H1 (cell line): ENCODE results near the gene CD44. TPM values are rescaled to one million over a fixed set of nuclear protein-coding genes. Genes with fewer than 3 reads are reported as not detected.

Experiments used
- CTCF ChIA-PET: fragments of 300-600 bp; sonication (Branson Sonifier 250); formaldehyde crosslinking; loops from one replicate; lab custom pipeline; 2021; ENCODE audit not compliant: partially characterized antibody; lab: Charles Lee
- POLR2A ChIA-PET: fragments of 300-600 bp; sonication (Branson Sonifier 250); formaldehyde crosslinking; loops from one replicate; lab custom pipeline; 2021; ENCODE audit warnings: inconsistent platforms; ENCODE audit not compliant: partially characterized antibody; lab: Charles Lee
- DNase-seq, 2 experiments: peaks; one replicate each; pipeline versions ENCODE4 v3.0.0 to v3.0.0-alpha.2; 2010 to 2022; ENCODE audit warnings: low spot score in 2 of 2, low read depth in 1 of 2, mixed read lengths in 1 of 2
- FAIRE-seq: peaks from 2 replicates; lab custom pipeline; 2011; peaks lifted over from hg19 to GRCh38; lab: Jason Lieb, UNC
- H2AFZ ChIP-seq: 2 replicates; pipeline ENCODE4 v1.8.1; 2012; ENCODE audit warnings: low read length, inconsistent platforms
- H2AK5ac ChIP-seq: 2 replicates; pipeline ENCODE4 v1.6.1; 2013; ENCODE audit warnings: low read depth, low read length
- H2BK120ac ChIP-seq: replicated peaks from 2 replicates; pipeline ENCODE3; 2013; ENCODE audit warnings: low read depth, low read length, inconsistent platforms
- H2BK12ac ChIP-seq: 2 replicates; pipeline ENCODE4 v1.6.1; 2013; ENCODE audit warnings: low read depth, low read length
- H2BK15ac ChIP-seq: 2 replicates; pipeline ENCODE4 v1.6.1; 2013; ENCODE audit warnings: low read length
- H2BK20ac ChIP-seq: 2 replicates; pipeline ENCODE4 v1.6.1; 2013; ENCODE audit warnings: low read length
- H2BK5ac ChIP-seq: 2 replicates; pipeline ENCODE4 v1.6.1; 2013; ENCODE audit warnings: low read depth, low read length
- H3K14ac ChIP-seq: 2 replicates; pipeline ENCODE4 v1.6.1; 2013; ENCODE audit warnings: inconsistent platforms; ENCODE audit not compliant: insufficient read length
- H3K18ac ChIP-seq: 2 replicates; pipeline ENCODE4 v1.6.1; 2013; ENCODE audit warnings: low read length; ENCODE audit errors: extremely low read depth
- H3K23ac ChIP-seq: 2 replicates; pipeline ENCODE4 v1.6.1; 2013; ENCODE audit warnings: inconsistent platforms; ENCODE audit not compliant: insufficient read length
- H3K23me2 ChIP-seq: 2 replicates; pipeline ENCODE4 v1.6.1; 2013; ENCODE audit warnings: low read depth, low read length
- H3K27ac ChIP-seq: 2 replicates; pipeline ENCODE4 v1.6.1; 2011; ENCODE audit warnings: low read depth, low read length, inconsistent platforms
- H3K27me3 ChIP-seq, 4 experiments: replicated peaks in 1 of 4; 1 replicate in 1 of 4; 2 replicates in 3 of 4; pipeline versions ENCODE4 v1.6.1 to v1.8.1; 2011 to 2013; ENCODE audit warnings: low read length in 3 of 4, mild to moderate bottlenecking in 3 of 4, inconsistent platforms in 2 of 4, mixed read lengths in 2 of 4, moderate library complexity in 1 of 4; ENCODE audit not compliant: control insufficient read depth in 3 of 4, insufficient read depth in 3 of 4; ENCODE audit errors: extremely low read depth in 1 of 4
- H3K36me3 ChIP-seq, 4 experiments: 2 replicates each; pipeline versions ENCODE4 v1.6.1 to v1.8.1; 2011 to 2013; ENCODE audit warnings: mild to moderate bottlenecking in 4 of 4, low read length in 3 of 4, moderate library complexity in 2 of 4, control low read depth in 1 of 4, inconsistent platforms in 1 of 4; ENCODE audit not compliant: insufficient read depth in 4 of 4, control insufficient read depth in 2 of 4
- H3K4ac ChIP-seq: replicated peaks from 2 replicates; pipeline ENCODE3; 2013; ENCODE audit warnings: low read length, low read depth, mixed read lengths, inconsistent platforms; ENCODE audit not compliant: insufficient read length
- H3K4me1 ChIP-seq, 4 experiments: replicated peaks in 1 of 4; 1 replicate in 1 of 4; 2 replicates in 3 of 4; pipeline versions ENCODE4 v1.6.1 to v1.8.1; 2011 to 2013; ENCODE audit warnings: low read length in 3 of 4, inconsistent platforms in 2 of 4, mixed read lengths in 1 of 4; ENCODE audit not compliant: insufficient read depth in 4 of 4, control insufficient read depth in 3 of 4
- H3K4me2 ChIP-seq, 2 experiments: 2 replicates each; pipeline versions ENCODE4 v1.6.1 to v1.8.1; 2011 to 2013; ENCODE audit warnings: low read depth in 2 of 2, low read length in 2 of 2, control low read depth in 1 of 2, inconsistent platforms in 1 of 2, mild to moderate bottlenecking in 1 of 2; ENCODE audit not compliant: insufficient read depth in 1 of 2
- H3K4me3 ChIP-seq, 4 experiments: fragments of 200-600, 300-600 bp in 1 of 4; sonication (generic), shearing (Covaris generic), sonication (Bioruptor Twin) in 1 of 4; 2 replicates each; pipeline versions ENCODE4 v1.5.1 to v1.8.1; 2011 to 2016; ENCODE audit warnings: low read length in 4 of 4, low read depth in 3 of 4, control low read depth in 2 of 4, inconsistent platforms in 2 of 4, mild to moderate bottlenecking in 2 of 4, mixed read lengths in 1 of 4, moderate library complexity in 1 of 4; ENCODE audit not compliant: insufficient read depth in 2 of 4; ENCODE audit errors: extremely low read depth in 1 of 4
- H3K56ac ChIP-seq: replicated peaks from 2 replicates; pipeline ENCODE3; 2013; ENCODE audit warnings: low read depth, mild to moderate bottlenecking, mixed read lengths, low read length, inconsistent platforms; ENCODE audit not compliant: insufficient read length
- H3K79me1 ChIP-seq: 2 replicates; pipeline ENCODE4 v1.6.1; 2013; ENCODE audit warnings: low read depth, low read length, control low read depth
- H3K79me2 ChIP-seq, 2 experiments: 2 replicates each; pipeline versions ENCODE4 v1.6.1 to v1.8.1; 2012 to 2013; ENCODE audit warnings: low read length in 2 of 2, mild to moderate bottlenecking in 2 of 2, inconsistent platforms in 1 of 2; ENCODE audit not compliant: insufficient read depth in 2 of 2, control insufficient read depth in 1 of 2
- H3K9ac ChIP-seq, 4 experiments: replicated peaks in 1 of 4; 1 replicate in 1 of 4; 2 replicates in 3 of 4; pipeline versions ENCODE4 v1.6.1 to v1.8.1; 2011 to 2013; ENCODE audit warnings: low read depth in 3 of 4, low read length in 3 of 4, control low read depth in 2 of 4, mild to moderate bottlenecking in 2 of 4, moderate library complexity in 2 of 4, inconsistent platforms in 1 of 4; ENCODE audit errors: extremely low read depth in 1 of 4
- H3K9me3 ChIP-seq, 2 experiments: 2 replicates each; pipeline versions ENCODE4 v1.6.1 to v1.8.1; 2012 to 2013; ENCODE audit warnings: mild to moderate bottlenecking in 2 of 2, moderate library complexity in 2 of 2, control low read depth in 1 of 2, inconsistent platforms in 1 of 2, low read depth in 1 of 2, low read length in 1 of 2, mixed read lengths in 1 of 2; ENCODE audit not compliant: insufficient read depth in 2 of 2
- H4K20me1 ChIP-seq, 2 experiments: replicated peaks in 1 of 2; 2 replicates each; pipeline versions ENCODE3 to v1.8.1; 2011 to 2013; ENCODE audit warnings: inconsistent platforms in 2 of 2, low read length in 2 of 2, mild to moderate bottlenecking in 1 of 2; ENCODE audit not compliant: insufficient read depth in 2 of 2, control insufficient read depth in 1 of 2
- H4K5ac ChIP-seq: 2 replicates; pipeline ENCODE4 v1.6.1; 2013; ENCODE audit warnings: low read length, low read depth, mixed read lengths, inconsistent platforms; ENCODE audit not compliant: insufficient read length
- H4K8ac ChIP-seq: 2 replicates; pipeline ENCODE4 v1.8.0; 2013; ENCODE audit warnings: mild to moderate bottlenecking, moderate library complexity, low read length, inconsistent platforms; ENCODE audit not compliant: insufficient read depth; ENCODE audit errors: extremely low read depth
- H4K91ac ChIP-seq: replicated peaks from 2 replicates; pipeline ENCODE3; 2013; ENCODE audit warnings: low read length, mixed read lengths, inconsistent platforms; ENCODE audit not compliant: insufficient read length
- BCL11A ChIP-seq, 2 experiments: IDR thresholded peaks; one replicate each; pipeline ENCODE4 v1.6.1; 2011; ENCODE audit warnings: low read depth in 2 of 2, low read length in 2 of 2, mild to moderate bottlenecking in 2 of 2
- CHD2 ChIP-seq: IDR thresholded peaks from 2 replicates; pipeline ENCODE4 v1.6.1; 2012; ENCODE audit warnings: low read length, improper control_type of control experiment
- CTBP2 ChIP-seq: IDR thresholded peaks from 2 replicates; pipeline ENCODE4 v1.7.0; 2011; ENCODE audit warnings: borderline replicate concordance, mild to moderate bottlenecking, moderate library complexity, mixed read lengths, low read length; ENCODE audit not compliant: insufficient read depth, insufficient read length
- EP300 ChIP-seq, 2 experiments: IDR thresholded peaks; 1 replicate in 1 of 2; 2 replicates in 1 of 2; pipeline ENCODE4 v1.6.1; 2011 to 2012; ENCODE audit warnings: low read depth in 2 of 2, low read length in 2 of 2, mild to moderate bottlenecking in 2 of 2, borderline replicate concordance in 1 of 2, inconsistent platforms in 1 of 2, moderate library complexity in 1 of 2
- JUND ChIP-seq: IDR thresholded peaks from 2 replicates; pipeline ENCODE4 v1.6.1; 2011; ENCODE audit warnings: mild to moderate bottlenecking, improper control_type of control experiment, low read length
- KDM1A ChIP-seq: fragments of 200-600, 300-600 bp; sonication (generic); IDR thresholded peaks from 2 replicates; pipeline ENCODE4 v1.7.1; 2016; ENCODE audit warnings: mild to moderate bottlenecking, low read length, borderline replicate concordance
- POLR2A ChIP-seq, 2 experiments: IDR thresholded peaks; 1 replicate in 1 of 2; 2 replicates in 1 of 2; pipeline ENCODE4 v1.6.1; 2011; ENCODE audit warnings: low read depth in 2 of 2, low read length in 2 of 2, mild to moderate bottlenecking in 2 of 2; ENCODE audit errors: control extremely low read depth in 1 of 2
- SP4 ChIP-seq: IDR thresholded peaks from 2 replicates; pipeline ENCODE4 v1.6.1; 2012; ENCODE audit warnings: low read length, inconsistent platforms
- SRF ChIP-seq: IDR thresholded peaks from 2 replicates; pipeline ENCODE4 v1.6.1; 2011; ENCODE audit warnings: mild to moderate bottlenecking, low read depth, low read length, moderate library complexity
- TEAD4 ChIP-seq: IDR thresholded peaks from 2 replicates; pipeline ENCODE4 v1.6.1; 2012; ENCODE audit warnings: low read depth, low read length, inconsistent platforms, mixed read lengths
- WGBS, 2 experiments: shearing (Covaris generic) in 1 of 2; methylation state at CpG; one replicate each; pipeline versions ENCODE4 v1.1.6 to v1.1.7; 2013 to 2015; ENCODE audit warnings: low lambda C conversion rate in 2 of 2, mixed read lengths in 2 of 2, inconsistent platforms in 1 of 2, low coverage in 1 of 2, missing lambda C conversion rate in 1 of 2; ENCODE audit not compliant: insufficient replicate concordance in 2 of 2, insufficient coverage in 1 of 2, insufficient read length in 1 of 2; ENCODE audit errors: extremely low coverage in 1 of 2, missing lambda C conversion rate in 1 of 2; 5-methylcytosine and 5-hydroxymethylcytosine counted together
- polyA plus RNA-seq, 7 experiments: library from polyadenylated mRNA; depleted of rRNA in 3 of 7; stranded (reverse) in 5 of 7; unstranded in 2 of 7; fragments of >200 nt in 5 of 7; fragments of 200-250 nt in 2 of 7; gene quantifications; 1 replicate in 5 of 7; 2 replicates in 1 of 7; 4 replicates in 1 of 7; pipeline versions ENCODE4 v1.2.1 to v1.2.3, GENCODE V29; 2011 to 2013; ENCODE audit warnings: missing spikeins in 2 of 7, mixed read lengths in 2 of 7
- total RNA-seq: library from RNA; stranded (reverse); fragmentation: NEBNext Ultra II Directional; extraction: Animal tissue kit (Norgen Biotek cat#: 25700); gene quantifications from 2 replicates; pipeline ENCODE4 v1.2.1, GENCODE V29; 2021
- TF ChIP-seq, protein P1 (sequence below): IDR thresholded peaks from 2 replicates; pipeline ENCODE4 v1.6.1; 2011; ENCODE audit warnings: low read depth, mild to moderate bottlenecking, low read length; ENCODE audit not compliant: insufficient read depth
- TF ChIP-seq, protein P2 (sequence below): IDR thresholded peaks from 2 replicates; pipeline ENCODE4 v1.6.1; 2012; ENCODE audit warnings: low read length, inconsistent platforms

The CD44 gene
- total and polyA plus RNA-seq, 2 of the 8 experiments (the other 6 are each of a cell fraction or from before 2014, with no cell fraction given): 11.8 to 13.7 TPM

DNA sequence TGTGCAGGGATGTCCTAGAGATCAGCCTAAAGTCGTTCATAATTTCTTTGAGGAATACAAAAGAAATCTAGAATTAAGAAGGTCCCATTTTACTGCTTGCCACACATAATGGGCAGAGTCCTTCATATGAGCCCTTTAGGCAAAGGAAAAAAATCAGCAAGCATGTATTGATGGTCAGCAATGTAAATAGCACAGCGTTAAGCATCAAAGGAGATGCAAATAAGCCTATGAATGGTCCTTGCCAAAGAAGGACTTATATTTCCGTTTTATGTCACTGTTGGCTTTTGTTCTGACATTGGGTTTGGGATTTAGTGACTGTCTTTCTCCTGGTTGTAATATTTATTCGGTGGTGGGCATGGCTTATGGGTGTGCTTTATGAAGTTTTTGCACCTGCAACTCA is 69.8 kb downstream of the CD44 start:
- Histone ChIP-seq H4K91ac (no peak overlapping the region), H4K20me1 (no peaks in the 10 kb centered on the region), H3K4me3 (no peak overlapping the region), H3K79me2 (no peaks in the 10 kb centered on the region), H3K18ac (no peak overlapping the region), H3K56ac (no peak overlapping the region), H4K5ac (no peak overlapping the region), H3K27me3 (no peaks in the 10 kb centered on the region), H2BK5ac (no peak overlapping the region), H4K8ac (no peak overlapping the region), H2BK15ac (no peak overlapping the region), H3K4me1 (peaks cover 0 to 6% (median 0%) of the 10 kb centered on the region in 4 experiments; a peak in 2 of 7 replicates), H3K4me2 (no peak overlapping the region), H2BK12ac (no peak overlapping the region), H2AFZ (no peak overlapping the region), H3K23me2 (no peaks in the 10 kb centered on the region), H3K14ac (no peak overlapping the region), H3K36me3 (no peaks in the 10 kb centered on the region), H3K9me3 (no peaks in the 10 kb centered on the region), H3K4ac (no peak overlapping the region), H2BK120ac (no peak overlapping the region), H3K9ac (no peak overlapping the region), H3K23ac (no peak overlapping the region), H2AK5ac (no peak overlapping the region), H2BK20ac (no peak overlapping the region), H3K79me1 (no peaks in the 10 kb centered on the region), H3K27ac (no peak overlapping the region)
- ChIA-PET POLR2A (no interaction called here), CTCF (no interaction called here)
- DNase-seq (no peak), FAIRE-seq (no peak)
- WGBS, 2 experiments: 65% methylated on average over 4 of the region's 4 CpGs; no CpG with 5 or more reads in 1 of the 2 experiments
- TF ChIP-seq SRF (no peak), CHD2 (no peak), EP300 (IDR thresholded peaks at IDR 0.05; ENCODE audit: borderline replicate concordance in 1 of 2, low read depth in 2 of 2, low read length in 2 of 2) (no peak), KDM1A (no peak), BCL11A (IDR thresholded peaks at IDR 0.05; ENCODE audit: low read depth in 2 of 2, low read length in 2 of 2) (no peak), SP4 (no peak), CTBP2 (no peak), POLR2A (IDR thresholded peaks at IDR 0.05; ENCODE audit: control extremely low read depth in 1 of 2, low read depth in 2 of 2, low read length in 2 of 2) (no peak), TEAD4 (no peak), JUND (no peak)
- TF ChIP-seq, protein P1, sequence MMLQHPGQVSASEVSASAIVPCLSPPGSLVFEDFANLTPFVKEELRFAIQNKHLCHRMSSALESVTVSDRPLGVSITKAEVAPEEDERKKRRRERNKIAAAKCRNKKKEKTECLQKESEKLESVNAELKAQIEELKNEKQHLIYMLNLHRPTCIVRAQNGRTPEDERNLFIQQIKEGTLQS: no peak
- TF ChIP-seq, protein P2, sequence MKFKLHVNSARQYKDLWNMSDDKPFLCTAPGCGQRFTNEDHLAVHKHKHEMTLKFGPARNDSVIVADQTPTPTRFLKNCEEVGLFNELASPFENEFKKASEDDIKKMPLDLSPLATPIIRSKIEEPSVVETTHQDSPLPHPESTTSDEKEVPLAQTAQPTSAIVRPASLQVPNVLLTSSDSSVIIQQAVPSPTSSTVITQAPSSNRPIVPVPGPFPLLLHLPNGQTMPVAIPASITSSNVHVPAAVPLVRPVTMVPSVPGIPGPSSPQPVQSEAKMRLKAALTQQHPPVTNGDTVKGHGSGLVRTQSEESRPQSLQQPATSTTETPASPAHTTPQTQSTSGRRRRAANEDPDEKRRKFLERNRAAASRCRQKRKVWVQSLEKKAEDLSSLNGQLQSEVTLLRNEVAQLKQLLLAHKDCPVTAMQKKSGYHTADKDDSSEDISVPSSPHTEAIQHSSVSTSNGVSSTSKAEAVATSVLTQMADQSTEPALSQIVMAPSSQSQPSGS: no peak
